GM21360 (cell line): ENCODE data around the gene CDKN2AIP.
A peak's percentile ranks its signal among the peaks of the same experiment; 100 is the strongest.
"Not testable (repeated sequence)": the region's sequence is repeated elsewhere in the genome, so short reads cannot be mapped to it uniquely, and the experiment has no call there.

Experiments used
- ATAC-seq: cut with Tn5 transposase; IDR thresholded peaks from one replicate; pipeline ENCODE4 v1.9.1; 2021; ENCODE audit warnings: mild to moderate bottlenecking, moderate library complexity; ENCODE audit not compliant: unreplicated experiment

CDKN2AIP gene

DNA sequence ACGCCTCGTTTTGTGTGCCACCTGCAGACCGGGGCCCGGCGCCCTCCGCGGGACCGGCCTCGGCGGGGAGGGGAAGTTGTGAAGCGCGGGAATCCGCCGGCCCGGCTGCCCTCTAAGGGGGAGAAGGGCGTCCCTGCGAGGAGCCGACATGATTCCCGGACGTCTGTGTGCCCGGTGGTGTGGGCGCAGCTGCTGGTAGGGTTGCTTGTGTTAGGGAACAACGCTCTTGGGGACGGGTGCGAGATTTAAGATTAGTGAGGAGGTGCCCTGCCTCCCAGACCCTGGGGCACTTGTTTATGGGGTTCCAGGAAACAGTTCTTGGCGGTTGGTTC is 627 bp downstream of the CDKN2AIP start:
- peak; percentile 20 for ATAC-seq

- no peak for ATAC-seq
These were observed 3.2 kb downstream of the CDKN2AIP start for GRCh38 chr4:183447646-183448045.

- ATAC-seq, result no peak
These were observed 4.0 kb downstream of the CDKN2AIP start for GRCh38 chr4:183448436-183448835.

DNA sequence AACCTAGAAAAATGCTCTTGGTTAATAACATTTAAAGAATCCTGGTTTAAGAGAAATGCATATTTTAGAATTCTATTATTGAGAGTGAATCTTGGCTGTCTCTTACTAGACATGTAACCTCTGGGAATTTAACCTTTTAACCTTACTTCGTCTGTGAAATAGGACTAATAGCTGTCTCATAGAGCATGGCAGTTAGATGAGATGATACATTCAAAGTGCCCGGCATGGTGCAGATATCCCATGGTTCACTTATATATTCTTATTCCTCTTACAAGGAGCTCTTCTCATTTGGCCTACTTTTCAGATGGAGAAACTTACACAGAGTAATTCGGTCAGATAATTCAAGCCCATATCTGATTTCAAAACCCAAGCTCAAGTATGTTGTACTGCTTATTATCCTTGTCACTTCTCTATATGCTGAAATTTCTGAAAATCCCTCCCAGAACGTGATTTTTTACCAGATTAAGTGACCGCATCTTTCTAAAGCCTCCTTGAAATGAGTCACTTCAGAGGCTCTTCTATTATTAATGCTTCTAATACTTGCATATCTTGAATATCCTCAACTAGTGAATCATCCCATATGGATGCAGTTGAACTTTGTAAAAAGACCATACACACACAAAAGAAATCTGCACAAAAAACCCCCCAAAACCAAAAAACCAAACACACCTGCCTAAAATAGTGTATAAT is 4.9 kb downstream of the CDKN2AIP start:
- ATAC-seq, result no peak

GRCh38 chr4:183450108-183450507 is 5.7 kb downstream of the CDKN2AIP start:
- no peak for ATAC-seq

GRCh38 chr4:183455431-183456195 is 11.2 kb downstream of the CDKN2AIP start:
- ATAC-seq, result no peak

- ATAC-seq, result no peak
These were observed 13.6 kb downstream of the CDKN2AIP start for GRCh38 chr4:183458005-183458404.

DNA sequence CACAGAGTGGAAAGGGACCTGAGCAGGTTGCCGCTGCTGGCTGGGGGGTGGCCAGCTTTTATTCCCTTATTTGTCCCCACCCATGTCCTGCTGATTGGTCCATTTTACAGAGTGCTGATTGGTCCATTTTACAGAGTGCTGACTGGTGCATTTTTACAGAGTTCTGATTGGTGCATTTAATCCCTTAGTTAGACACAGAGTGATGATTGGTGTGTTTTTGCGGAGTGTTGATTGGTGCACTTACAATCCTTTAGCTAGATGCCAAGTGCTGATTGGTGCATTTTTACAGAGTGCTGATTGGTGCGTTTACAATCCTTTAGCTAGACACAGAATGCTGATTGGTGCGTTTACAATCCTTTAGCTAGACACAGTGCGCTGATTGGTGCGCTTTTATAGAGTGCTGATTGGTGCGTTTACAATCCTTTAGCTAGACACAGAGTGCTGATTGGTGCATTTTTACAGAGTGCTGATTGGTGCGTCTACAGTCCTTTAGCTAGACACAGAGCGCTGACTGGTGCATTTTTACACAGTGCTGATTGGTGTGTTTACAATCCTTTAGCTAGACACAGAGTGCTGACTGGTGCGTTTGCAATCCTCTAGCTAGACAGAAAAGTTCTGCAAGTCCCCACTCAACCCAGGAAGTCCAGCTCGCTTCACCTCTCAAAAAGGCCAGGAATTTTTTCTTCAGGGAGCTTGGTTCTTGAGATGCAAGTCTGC is 19.6 kb downstream of the CDKN2AIP start:
- not testable (repeated sequence) for ATAC-seq

DNA sequence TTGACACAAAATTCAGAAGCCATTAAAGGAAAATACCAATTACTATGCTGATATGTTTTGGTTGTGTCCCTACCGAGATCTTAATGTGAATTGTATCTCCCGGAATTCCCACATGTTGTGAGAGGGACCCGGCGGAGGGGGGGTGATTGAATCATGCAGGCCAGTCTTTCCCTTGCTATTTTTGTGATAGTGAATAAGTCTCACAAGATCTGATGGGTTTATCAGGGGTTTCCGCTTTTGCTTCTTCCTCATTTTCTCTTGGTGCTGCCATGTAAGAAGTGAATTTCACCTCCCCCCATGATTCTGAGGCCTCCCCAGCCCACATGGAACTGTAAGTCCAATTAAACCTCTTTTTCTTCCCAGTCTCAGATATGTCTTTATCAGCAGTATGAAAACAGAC is 21.4 kb downstream of the CDKN2AIP start:
- ATAC-seq, result not testable (repeated sequence)

GRCh38 chr4:183467246-183467645 is 22.8 kb downstream of the CDKN2AIP start:
- no peak for ATAC-seq

GRCh38 chr4:183468210-183469095 is 24.0 kb downstream of the CDKN2AIP start:
- ATAC-seq, result no peak

- ATAC-seq, result no peak
These were observed 24.8 kb downstream of the CDKN2AIP start for GRCh38 chr4:183469285-183469684.

DNA sequence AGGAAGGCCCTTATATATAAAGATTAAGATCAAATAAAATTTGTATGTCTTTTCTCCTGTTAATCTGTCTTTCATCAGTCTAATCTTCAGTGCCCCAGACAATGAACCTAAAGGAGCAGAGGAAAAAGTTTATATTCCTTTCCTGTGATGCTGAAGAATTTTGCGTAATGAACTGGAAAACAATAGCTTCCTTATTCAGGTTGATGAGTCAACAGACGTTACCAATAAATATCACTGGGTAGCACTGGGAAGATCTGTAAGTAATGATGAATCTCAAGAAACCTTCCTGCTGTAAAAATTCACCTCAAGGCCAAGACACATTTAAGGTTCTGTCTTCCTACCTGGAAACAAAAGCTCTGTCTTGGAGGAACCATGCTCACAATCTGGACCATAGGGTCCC is 25.5 kb downstream of the CDKN2AIP start:
- ATAC-seq, result no peak

GRCh38 chr4:183470821-183471220 is 26.4 kb downstream of the CDKN2AIP start:
- no peak for ATAC-seq

- peak; percentile 88 for ATAC-seq
These were observed 27.7 kb downstream of the CDKN2AIP start for GRCh38 chr4:183471946-183472708.

GRCh38 chr4:183478123-183478522 is 33.7 kb downstream of the CDKN2AIP start:
- ATAC-seq, result no peak

- no peak for ATAC-seq
These were observed 34.5 kb downstream of the CDKN2AIP start for GRCh38 chr4:183478926-183479325.

DNA sequence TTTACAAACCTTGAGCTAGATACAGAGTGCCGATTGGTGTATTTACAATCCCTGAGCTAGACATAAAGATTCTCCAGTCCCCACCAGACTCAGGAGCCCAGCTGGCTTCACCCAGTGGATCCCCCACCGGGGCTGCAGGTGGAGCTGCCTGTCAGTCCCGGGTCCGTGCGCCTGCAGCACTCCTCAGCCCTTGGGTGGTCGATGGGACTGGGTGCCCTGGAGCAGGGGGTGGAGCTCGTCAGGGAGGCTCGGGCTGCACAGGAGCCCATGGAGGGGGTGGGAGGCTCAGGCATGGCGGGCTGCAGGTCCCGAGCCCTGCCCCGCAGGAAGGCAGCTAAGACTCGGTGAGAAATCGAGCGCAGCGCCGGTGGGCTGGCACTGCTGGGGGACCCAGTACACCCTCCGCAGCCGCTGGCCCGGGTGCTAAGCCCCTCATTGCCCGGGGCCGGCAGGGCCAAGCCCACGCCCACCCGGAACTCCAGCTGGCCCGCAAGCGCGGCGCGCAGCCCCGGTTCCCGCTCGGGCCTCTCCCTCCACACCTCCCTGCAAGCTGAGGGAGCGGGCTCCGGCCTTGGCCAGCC is 38.2 kb downstream of the CDKN2AIP start:
- ATAC-seq, result not testable (repeated sequence)

GRCh38 chr4:183483997-183484396 is 39.6 kb downstream of the CDKN2AIP start:
- no peak for ATAC-seq
